K562 (cell line): ENCODE results near the gene PKP1.

Source experiments
- BRF2 ChIP-seq: IDR thresholded peaks from 3 replicates; pipeline ENCODE4 v1.6.1; 2011; ENCODE audit warnings: borderline replicate concordance, mild to moderate bottlenecking; ENCODE audit not compliant: insufficient read length, insufficient read depth
- CEBPB ChIP-seq: fragments of 450-650 bp; IDR thresholded peaks from 2 replicates; pipeline ENCODE4 v1.6.1; 2016; ENCODE audit warnings: missing genetic modification characterization, missing compliant biosample characterization
- CTCF ChIP-seq, 3 experiments: IDR thresholded peaks in 2 of 3; conservative IDR thresholded peaks in 1 of 3; 2 replicates each; pipeline ENCODE4 v1.5.1; 2011 to 2012; ENCODE audit warnings: low read length in 3 of 3, mild to moderate bottlenecking in 3 of 3, control low read depth in 2 of 3, improper control_type of control experiment in 1 of 3, inconsistent platforms in 1 of 3, low read depth in 1 of 3, mixed read lengths in 1 of 3, moderate library complexity in 1 of 3; ENCODE audit not compliant: insufficient read depth in 2 of 3
- FOXM1 ChIP-seq, 2 experiments: fragments of 450-650 bp in 1 of 2; sonication (generic) in 1 of 2; formaldehyde crosslinking in 1 of 2; IDR thresholded peaks; 2 replicates each; pipeline versions ENCODE4 v1.6.1 to v1.9.0; 2017 to 2022; ENCODE audit warnings: low read depth in 2 of 2, mild to moderate bottlenecking in 2 of 2, missing genetic modification reagents in 1 of 2, moderate library complexity in 1 of 2
- HDAC2 ChIP-seq: fragments of 450-650 bp; IDR thresholded peaks from 2 replicates; pipeline ENCODE4 v1.6.1; 2016; ENCODE audit warnings: mild to moderate bottlenecking
- MAFK ChIP-seq: IDR thresholded peaks from 2 replicates; pipeline ENCODE4 v1.6.1; 2011; ENCODE audit warnings: low read length, improper control_type of control experiment
- POLR2AphosphoS5 ChIP-seq: IDR thresholded peaks from 2 replicates; pipeline ENCODE4 v1.6.1; 2011; ENCODE audit warnings: mild to moderate bottlenecking, low read depth, low read length, moderate library complexity; ENCODE audit not compliant: control insufficient read depth, insufficient read depth
- ZFP91 ChIP-seq: sonication (generic); formaldehyde crosslinking; IDR thresholded peaks from 2 replicates; pipeline ENCODE4 v1.8.0; 2022; ENCODE audit warnings: mild to moderate bottlenecking, missing genetic modification reagents
- ZNF707 ChIP-seq: fragments of 250-450 bp; sonication (Bioruptor Pico); conservative IDR thresholded peaks from 2 replicates; pipeline ENCODE4 v1.8.0; 2022; ENCODE audit warnings: inconsistent platforms, mild to moderate bottlenecking, moderate library complexity

- TF ChIP-seq MAFK (no peak), ZNF707 (CRISPR knock-in tag) (no peak), CEBPB (tag) (no peak), POLR2AphosphoS5 (no peak), BRF2 (no peak), ZFP91 (CRISPR knock-in tag) (no peak), HDAC2 (no peak), CTCF (IDR thresholded peaks at IDR 0.05 in 2 of 3, conservative IDR thresholded peaks at IDR 0.05 in 1 of 3; ENCODE audit: insufficient read depth in 2 of 3, low read depth in 1 of 3, low read length in 3 of 3) (no peak), FOXM1 (IDR thresholded peaks at IDR 0.05; ENCODE audit: low read depth) (no peak), FOXM1 (CRISPR knock-in tag; IDR thresholded peaks at IDR 0.05; ENCODE audit: low read depth) (no peak)
These were observed 689 bp downstream of the PKP1 start for GRCh38 chr1:201283836-201284553.
